ENCODE results near the gene VWA8. TPM values are rescaled to one million over a fixed set of nuclear protein-coding genes. Genes with fewer than 3 reads are reported as not detected.
"Not testable (repeated sequence)": the region's sequence is repeated elsewhere in the genome, so short reads cannot be mapped to it uniquely, and the experiment has no call there.

Gene VWA8
- total RNA-seq, 1 experiment from 2014 or later, result 9.9 TPM

DNA sequence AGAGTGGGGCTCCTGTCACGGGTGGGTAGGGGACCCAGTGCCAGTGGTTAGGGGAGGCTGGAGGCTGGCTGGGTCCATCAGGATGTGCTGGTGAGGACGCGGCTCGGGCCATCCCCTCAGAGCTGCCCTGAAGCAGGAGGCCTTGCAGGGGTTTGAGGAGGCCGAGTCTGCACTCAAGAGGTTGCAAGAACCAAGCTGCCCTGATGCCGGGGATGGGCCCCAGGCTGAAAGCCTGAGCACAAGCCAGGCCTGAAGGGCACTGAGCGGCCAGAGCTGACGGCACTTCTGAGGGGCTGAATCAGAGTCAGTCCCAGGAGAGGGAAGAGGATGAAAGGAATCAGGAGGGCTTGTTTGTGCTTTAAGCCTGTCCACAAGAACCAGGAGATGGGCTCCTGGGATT is 410.6 kb downstream of the VWA8 start:
- in situ Hi-C loops (cut with HindIII; ENCODE audit: low pct_unique_long_range_greater_than_20kb, low sequenced_read_pairs), result no loop called here
- DNase-seq (ENCODE audit: low read depth), result no peak

DNA sequence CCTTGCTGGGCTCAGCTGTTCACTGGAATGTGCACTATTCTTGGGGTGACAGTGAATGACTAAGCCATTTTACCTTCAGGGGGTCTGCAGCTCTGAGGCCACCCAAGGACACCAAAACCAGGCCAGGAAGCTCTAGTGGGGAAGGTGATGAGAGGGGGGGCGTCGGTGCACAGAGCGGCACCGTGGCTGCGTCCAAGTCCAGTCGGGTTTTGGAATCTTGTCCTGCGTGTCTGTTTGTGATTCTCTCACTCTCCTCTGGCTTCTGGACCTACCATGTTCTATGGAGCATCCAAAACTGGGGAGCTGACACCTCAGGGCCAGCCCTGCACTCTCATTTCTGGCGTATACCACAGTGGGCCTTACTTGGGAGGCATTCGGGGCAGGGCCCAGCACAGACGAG is 411.4 kb downstream of the VWA8 start:
- in situ Hi-C loops (cut with HindIII; ENCODE audit: low pct_unique_long_range_greater_than_20kb, low sequenced_read_pairs), result no loop called here

DNA sequence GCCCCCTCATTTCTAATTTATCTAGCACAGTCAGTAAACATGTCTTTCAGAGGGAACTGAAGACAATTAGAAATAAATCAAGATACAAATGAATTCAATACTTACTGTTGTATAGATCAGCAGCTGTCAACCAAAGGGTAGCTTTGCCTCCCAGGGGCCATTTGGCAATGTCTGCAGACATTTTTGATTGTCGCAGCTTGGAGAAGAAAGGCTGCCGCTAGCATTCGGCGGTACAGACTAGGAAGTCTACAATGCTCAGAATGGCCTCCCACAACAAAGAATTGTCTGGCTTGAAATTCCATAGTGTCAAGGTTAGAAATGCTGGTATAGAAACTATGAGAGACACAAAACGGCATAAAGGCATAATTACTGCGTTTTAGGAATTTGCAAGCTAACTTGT is 412.0 kb downstream of the VWA8 start:
- no peak for DNase-seq (ENCODE audit: low read depth)
- in situ Hi-C loops (cut with HindIII; ENCODE audit: low pct_unique_long_range_greater_than_20kb, low sequenced_read_pairs), result no loop called here

More for the DNA sequence above, 411.4 kb downstream of the VWA8 start:
- DNase-seq (ENCODE audit: low read depth), result no peak

DNA sequence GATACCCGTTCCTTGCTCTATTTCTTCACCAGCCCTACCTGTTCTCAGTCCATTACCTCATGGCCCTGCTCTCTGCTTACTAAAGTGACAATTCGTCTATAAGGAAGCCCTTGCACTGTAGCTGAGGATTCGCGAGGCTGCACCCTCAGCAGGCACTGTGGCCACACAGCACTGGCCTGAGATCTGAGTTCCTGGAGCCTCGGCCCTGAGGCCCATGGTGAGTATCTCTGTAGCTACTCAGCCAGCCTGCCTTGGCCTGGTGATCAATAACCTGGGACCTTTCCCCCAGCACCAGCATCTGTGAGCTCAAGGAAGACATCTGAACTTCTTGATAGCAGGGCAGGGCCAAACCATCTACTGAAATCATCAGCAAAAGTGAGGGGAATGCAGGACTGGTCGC is 412.9 kb downstream of the VWA8 start:
- no peak for DNase-seq (ENCODE audit: low read depth)
- in situ Hi-C loops (cut with HindIII; ENCODE audit: low pct_unique_long_range_greater_than_20kb, low sequenced_read_pairs), result no loop called here

DNA sequence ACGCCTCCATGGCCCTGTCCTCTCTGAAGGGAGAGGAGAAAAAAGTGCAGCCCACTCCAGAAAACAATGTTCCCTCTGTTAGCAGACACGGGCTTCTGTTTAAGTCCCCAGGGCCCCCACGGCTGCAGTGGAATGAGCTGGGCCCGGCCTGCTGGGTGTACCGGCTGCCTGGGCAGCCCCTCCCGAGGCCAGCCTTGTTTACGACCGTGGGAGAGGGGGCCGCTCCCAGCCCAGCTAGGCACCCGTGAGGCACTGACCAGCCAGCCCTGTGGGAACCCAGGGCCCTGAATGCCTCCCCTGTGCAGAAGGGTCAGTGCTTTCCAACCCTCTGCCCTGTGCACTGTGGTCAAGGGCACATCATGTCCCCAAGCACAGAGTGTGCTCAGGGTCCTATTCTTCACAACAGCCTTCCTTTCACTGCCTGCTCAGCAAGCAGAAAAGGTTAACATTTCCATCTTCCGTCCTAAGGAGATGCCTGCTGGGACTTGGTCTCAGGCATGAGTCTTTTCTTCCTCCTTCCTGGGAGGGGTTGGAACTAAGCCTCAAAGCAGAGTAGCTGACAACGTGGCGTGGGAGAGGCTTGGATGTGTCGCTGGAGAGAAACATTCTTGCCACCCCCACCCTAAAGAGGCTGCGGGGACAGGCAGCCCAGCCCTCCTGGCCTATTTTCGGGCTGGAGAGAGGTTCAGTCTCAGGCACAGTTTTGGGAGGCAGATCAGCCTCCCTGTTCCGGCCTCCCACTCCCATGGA is 413.5 kb downstream of the VWA8 start:
- no peak for DNase-seq (ENCODE audit: low read depth)
- in situ Hi-C loops (cut with HindIII; ENCODE audit: low pct_unique_long_range_greater_than_20kb, low sequenced_read_pairs), result no loop called here

DNA sequence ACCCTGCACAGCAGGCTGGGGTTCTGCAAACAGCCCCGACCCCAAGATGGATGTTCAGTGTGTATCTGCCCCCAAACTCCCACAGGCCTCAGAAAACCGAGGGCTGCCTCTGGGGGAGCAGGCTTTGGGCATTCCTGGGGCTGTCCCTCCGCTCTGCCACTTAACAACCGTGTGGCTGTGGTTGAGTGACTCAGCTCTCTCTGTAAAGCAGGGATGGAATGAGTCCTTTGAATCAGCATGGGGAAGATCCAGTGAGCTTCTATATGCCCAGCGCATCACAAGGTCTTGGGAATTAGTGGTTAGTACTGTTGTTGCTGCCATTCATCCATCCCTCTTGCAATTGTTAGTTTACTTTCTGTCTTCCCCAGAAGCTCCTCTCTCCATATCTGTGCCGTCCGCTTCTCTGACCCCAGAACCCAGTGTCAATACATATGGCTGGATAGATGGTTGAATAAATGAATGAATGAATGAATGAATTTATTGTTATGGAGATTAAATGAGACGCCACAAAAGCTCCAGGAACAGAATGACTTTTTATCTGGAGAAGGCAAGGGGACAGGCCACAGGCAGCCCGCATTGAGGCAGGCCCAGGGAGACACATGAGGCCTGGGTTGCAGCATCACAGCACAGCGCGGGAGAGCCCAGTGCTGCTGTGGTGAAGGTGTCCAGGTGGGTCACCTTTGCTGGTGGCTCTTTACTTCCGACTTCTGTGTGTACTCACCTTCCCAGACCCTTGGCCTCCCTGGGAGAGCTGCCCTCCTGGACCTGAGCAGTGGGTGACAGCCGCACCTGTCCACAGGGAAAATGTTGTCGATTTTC is 414.3 kb downstream of the VWA8 start:
- DNase-seq (ENCODE audit: low read depth), result peak; percentile 53
- in situ Hi-C loops (cut with HindIII; ENCODE audit: low pct_unique_long_range_greater_than_20kb, low sequenced_read_pairs), result no loop called here

DNA sequence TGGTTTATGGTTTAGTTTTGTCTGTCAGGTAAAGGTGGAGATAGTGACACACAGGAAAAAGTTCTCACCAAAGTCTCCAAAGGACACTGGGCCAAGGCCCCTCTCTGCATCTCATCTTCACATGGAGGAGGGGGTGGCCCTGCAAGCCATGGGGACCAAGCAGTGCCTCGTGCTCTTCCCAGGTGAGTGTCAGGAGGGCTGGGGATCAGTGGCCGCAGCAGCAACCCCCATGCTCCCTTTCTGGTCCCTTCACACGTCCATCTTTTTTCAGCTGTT is 415.5 kb downstream of the VWA8 start:
- DNase-seq (ENCODE audit: low read depth), result no peak
- in situ Hi-C loops (cut with HindIII; ENCODE audit: low pct_unique_long_range_greater_than_20kb, low sequenced_read_pairs), result no loop called here

DNA sequence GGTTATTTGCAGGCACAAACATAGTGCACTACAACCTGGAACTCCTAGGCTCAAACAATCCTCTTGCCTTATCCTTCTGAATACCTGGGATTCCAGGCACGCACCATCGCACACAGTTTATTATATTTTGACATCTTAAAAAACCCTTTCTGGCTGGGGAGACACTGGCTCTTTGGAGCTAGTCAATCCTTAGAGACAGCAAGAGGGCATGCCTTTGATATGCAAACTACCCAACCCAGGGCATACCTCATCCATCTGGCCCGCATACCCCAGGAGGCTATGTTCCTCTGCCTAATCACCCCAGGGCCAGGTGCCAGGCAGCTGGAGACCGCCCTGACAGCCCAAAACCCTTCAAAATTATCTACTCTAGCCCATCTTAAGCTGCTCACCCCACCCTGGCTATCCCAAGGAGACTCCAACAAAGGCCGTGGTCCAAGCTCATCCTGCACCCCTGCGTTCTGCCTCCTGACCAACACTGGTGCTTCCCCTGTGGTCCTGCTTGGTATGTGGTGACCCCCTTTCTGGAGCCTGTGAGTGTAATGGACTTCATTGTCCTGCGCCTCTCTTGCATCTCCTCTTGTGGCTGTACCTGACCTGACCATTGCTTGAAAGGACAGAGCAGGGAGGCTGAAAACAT is 417.1 kb downstream of the VWA8 start:
- in situ Hi-C loops (cut with HindIII; ENCODE audit: low pct_unique_long_range_greater_than_20kb, low sequenced_read_pairs), result no loop called here

DNA sequence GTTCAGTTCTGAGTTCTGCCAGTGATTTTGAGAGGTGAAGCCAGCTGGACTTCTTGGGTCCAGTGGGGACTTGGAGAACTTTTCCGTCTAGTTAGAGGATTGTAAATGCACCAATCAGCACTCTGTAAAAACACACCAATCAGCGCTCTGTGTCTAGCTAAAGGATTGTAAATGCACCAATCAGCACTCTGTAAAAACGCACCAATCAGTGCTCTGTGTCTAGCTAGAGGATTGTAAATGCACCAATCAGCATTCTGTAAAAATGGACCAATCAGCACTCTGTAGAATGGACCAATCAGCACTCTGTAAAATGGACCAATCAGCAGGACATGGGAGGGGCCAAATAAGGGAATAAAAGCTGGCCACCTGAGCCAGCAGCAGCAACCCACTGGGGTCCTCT is 418.1 kb downstream of the VWA8 start:
- DNase-seq (ENCODE audit: low read depth); in situ Hi-C loops (cut with HindIII; ENCODE audit: low pct_unique_long_range_greater_than_20kb, low sequenced_read_pairs): not testable (repeated sequence)

More for the DNA sequence above, 417.1 kb downstream of the VWA8 start:
- peak; percentile 68 for DNase-seq (ENCODE audit: low read depth)

DNA sequence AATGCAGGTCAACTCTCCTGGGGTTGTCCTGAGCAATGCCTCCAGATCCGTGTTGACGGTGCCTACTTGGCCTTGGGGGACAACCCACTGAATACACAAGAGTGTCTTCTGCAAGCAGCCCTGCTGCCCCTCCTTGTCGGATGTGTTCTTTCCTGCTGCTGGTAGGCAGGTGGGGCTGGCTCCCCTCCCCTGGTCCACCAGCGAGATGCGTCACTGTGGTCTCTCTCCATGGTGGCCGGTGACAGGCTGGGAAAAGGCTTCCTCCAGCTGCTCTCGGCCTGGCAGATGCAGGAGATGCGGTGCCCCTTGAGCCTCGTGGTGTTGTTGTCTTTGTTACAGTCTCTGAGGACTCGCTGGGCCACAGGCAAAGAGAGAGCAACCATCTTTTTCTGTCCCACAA is 418.6 kb downstream of the VWA8 start:
- in situ Hi-C loops (cut with HindIII; ENCODE audit: low pct_unique_long_range_greater_than_20kb, low sequenced_read_pairs), result no loop called here
- DNase-seq (ENCODE audit: low read depth), result no peak

DNA sequence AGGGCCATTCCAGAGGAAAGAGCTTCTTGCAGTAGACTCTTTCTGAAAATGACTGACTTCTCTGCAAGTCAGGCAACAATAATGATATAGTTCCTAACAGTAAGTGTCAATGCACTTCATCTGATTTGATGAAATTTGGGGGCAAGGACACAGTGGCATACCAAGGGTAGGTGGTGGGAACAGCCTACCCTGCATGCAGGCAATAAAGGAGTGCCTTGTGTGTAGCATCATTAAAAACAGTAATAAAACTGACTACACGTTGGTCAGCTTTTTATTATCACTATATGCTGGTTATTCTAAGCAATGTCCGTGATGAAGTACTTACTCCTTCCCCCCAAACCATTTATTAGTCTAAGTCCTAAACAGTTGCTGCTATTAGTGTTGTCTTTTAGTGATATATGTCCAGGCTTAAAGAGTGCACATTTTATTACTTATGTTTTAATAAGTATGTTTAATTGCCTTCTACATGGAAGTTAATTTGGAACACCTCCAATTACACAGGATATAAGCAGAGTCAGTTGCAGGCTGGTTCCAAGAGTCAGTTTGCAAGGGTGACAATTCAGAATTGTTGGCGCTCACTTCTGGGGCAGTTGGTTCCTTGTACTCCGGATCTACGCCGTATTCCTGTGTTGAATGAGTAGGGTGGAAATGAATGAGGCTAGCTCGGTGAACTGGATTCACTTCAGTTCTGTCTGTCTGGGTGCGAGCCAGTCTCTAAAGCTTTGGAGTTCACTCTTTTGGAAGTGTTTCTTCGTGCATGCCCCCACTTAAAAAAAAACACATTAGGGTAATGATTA is 419.6 kb downstream of the VWA8 start:
- no peak for DNase-seq (ENCODE audit: low read depth)
- in situ Hi-C loops (cut with HindIII; ENCODE audit: low pct_unique_long_range_greater_than_20kb, low sequenced_read_pairs), result no loop called here

DNA sequence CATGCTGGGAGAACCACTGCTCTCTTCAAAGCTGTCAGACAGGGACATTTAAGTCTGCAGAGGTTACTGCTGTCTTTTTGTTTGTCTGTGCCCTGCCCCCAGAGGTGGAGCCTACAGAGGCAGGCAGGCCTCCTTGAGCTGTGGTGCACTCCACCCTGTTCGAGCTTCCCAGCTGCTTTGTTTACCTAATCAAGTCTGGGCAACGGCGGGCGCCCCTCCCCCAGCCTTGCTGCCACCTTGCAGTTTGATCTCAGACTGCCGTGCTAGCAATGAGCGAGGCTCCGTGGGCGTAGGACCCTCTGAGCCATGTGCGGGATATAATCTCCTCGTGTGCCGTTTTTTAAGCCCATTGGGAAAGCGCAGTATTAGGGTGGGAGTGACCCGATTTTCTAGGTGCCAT is 420.7 kb downstream of the VWA8 start:
- DNase-seq (ENCODE audit: low read depth); in situ Hi-C loops (cut with HindIII; ENCODE audit: low pct_unique_long_range_greater_than_20kb, low sequenced_read_pairs): not testable (repeated sequence)

DNA sequence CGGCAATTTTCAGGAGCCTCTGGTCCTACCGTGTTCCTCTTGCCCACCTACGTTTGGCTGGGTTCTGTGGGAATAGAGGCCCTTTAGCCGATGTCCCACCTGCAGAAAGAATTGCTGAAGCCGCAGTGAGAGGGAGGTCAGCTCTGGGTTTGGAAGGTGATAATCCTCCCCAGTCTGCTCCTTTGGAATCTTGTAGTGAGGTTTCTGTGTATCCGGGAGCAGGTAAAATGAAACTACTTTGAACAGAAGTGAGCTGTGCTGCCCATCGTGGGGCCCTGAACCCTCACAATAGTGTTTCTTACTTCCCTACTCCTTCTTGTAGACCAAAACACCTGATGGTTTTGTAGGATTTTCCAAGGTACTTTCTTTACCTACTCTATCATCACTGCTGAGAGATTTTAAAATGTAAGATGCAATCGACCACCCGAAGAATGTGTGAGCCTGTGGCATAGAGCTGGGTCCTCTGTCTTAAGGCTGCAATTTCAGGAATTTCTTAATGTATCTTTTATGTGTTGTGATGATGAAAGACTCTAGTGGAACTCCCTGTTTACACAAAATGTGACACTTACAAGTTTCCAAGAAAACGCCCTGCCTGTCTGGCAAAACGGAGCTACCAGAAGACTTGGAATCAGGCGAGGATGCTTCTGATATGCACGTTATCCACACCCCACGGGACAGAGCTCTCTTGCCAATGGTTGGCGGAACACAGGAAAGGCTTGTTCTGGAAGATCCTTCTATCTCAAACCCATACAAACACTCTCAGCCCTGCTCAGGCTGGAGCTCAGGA is 427.4 kb downstream of the VWA8 start:
- in situ Hi-C loops (cut with HindIII; ENCODE audit: low pct_unique_long_range_greater_than_20kb, low sequenced_read_pairs), result no loop called here
- no peak for DNase-seq (ENCODE audit: low read depth)

DNA sequence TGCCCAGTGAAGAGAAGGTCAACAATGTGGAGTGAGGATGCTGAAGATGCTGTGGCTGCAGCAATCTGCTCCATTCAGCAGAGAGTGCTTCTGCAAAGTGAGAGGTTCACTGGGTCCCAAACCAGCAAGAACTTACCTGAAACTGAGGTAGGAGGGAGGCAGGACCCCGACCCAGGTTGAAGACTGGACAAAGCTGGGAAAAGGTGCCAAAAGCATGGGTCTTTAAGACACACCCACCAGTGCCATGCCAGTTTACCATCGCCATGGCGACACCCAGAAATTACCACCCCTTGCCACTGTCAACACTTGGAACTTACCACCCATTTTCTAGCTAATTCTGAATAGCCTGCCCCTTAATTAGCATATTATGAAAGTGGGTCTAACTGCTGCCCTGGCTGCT is 432.9 kb downstream of the VWA8 start:
- in situ Hi-C loops (cut with HindIII; ENCODE audit: low pct_unique_long_range_greater_than_20kb, low sequenced_read_pairs), result no loop called here
- DNase-seq (ENCODE audit: low read depth), result no peak

DNA sequence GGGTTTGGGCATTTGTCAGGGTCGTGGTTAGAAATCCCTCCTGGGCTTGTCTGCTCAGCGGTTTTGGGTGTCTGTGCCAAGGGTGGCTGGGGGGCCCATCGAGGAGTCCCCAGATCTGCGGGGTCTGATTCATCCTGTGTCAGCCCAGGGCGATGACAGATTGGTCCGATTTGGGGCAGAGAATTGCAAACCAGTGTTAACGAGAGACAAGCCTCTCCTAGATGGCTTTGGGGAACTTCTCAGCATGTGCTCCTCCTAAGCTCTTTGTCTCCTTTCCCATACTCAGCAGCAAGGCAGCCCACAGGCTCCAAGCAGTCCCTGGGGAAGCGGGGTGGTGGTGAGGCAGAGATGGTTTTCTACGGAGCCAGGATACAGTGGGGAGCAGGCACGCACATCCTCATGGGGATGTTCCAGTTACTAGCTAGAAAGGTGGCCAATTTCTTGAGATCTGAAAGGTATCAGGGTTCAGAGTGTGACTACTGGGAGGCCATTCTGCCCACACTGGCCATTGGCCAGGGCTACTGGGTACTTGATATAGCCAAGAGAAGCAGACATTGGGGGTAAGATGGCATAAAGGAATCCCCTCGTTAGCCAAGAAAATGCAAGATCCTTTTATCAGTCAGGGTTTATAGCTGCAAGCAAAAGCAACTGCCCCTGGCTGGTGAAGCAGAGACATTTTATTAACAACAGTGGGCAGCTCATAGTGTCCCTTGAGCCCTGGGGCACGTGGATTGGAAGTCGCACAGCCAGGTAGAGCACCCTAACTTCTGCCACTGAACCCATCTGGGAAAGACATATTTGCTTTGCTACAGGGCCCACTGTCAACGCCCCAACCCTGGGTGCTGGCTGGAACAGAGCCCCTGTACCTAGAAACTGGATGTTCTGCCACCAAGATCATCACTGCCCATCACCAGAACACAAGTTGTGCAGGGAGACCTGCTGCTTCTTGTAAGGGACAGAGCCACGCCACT is 440.0 kb downstream of the VWA8 start:
- in situ Hi-C loops (cut with HindIII; ENCODE audit: low pct_unique_long_range_greater_than_20kb, low sequenced_read_pairs), result no loop called here
- no peak for DNase-seq (ENCODE audit: low read depth)

DNA sequence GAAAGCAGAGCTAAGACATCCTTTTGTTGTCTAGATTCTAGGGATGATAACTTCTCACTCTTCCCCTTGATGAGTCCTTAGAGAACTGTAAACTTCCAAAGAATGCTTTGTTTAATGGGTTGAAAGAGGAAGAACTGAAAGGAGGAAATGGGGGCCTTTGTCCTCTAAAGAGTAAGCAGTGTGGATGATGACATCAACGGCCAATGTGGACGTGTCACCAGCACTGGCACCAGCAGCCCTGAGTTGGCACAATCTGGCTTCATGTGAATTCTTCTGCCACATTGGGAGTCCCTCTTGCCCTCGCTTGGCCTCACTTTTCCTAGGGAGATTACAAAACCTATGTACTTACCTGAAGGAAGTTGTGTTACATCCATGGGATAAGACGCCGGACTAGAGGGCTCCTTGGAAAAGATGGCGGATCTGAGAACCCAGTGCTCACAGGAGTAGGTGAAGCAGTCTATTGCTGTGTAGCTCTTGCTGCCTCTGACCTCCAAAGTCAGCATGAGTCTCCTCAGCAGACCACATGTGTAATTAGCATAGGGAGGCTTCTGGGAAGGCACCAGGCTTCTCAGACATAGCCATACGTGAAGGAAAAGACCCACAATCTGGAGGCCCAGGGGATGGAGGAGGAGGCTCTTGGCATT is 440.8 kb downstream of the VWA8 start:
- in situ Hi-C loops (cut with HindIII; ENCODE audit: low pct_unique_long_range_greater_than_20kb, low sequenced_read_pairs), result no loop called here

More for the DNA sequence above, 440.8 kb downstream of the VWA8 start:
- no peak for DNase-seq (ENCODE audit: low read depth)
